Glutamatergic neuron (in vitro differentiated cells): ENCODE measurements around the gene ASPSCR1. TPM values are rescaled to one million over a fixed set of nuclear protein-coding genes. Genes with fewer than 3 reads are reported as not detected.

Experiments
- DNase-seq: peaks from one replicate; pipeline ENCODE4 v3.0.0; 2022
- H3K27ac Mint-ChIP-seq: one replicate; pipeline ENCODE4 v1.8.0; 2020; ENCODE audit warnings: mild to moderate bottlenecking, mixed read lengths, inconsistent platforms; ENCODE audit not compliant: unreplicated experiment
- H3K27me3 Mint-ChIP-seq: one replicate; pipeline ENCODE4 v1.8.0; 2020; ENCODE audit warnings: mild to moderate bottlenecking, moderate library complexity, mixed read lengths, inconsistent platforms; ENCODE audit not compliant: unreplicated experiment
- H3K36me3 Mint-ChIP-seq: one replicate; pipeline ENCODE4 v1.8.0; 2020; ENCODE audit warnings: mild to moderate bottlenecking, mixed read lengths, inconsistent platforms; ENCODE audit not compliant: unreplicated experiment
- H3K4me1 Mint-ChIP-seq: one replicate; pipeline ENCODE4 v1.8.0; 2020; ENCODE audit warnings: mild to moderate bottlenecking, low read depth, mixed read lengths, inconsistent platforms; ENCODE audit not compliant: unreplicated experiment
- H3K4me3 Mint-ChIP-seq: one replicate; pipeline ENCODE4 v1.8.0; 2020; ENCODE audit warnings: mild to moderate bottlenecking, mixed read lengths, inconsistent platforms; ENCODE audit not compliant: unreplicated experiment
- H3K9me3 Mint-ChIP-seq: one replicate; pipeline ENCODE4 v1.8.0; 2020; ENCODE audit warnings: mild to moderate bottlenecking, moderate library complexity, mixed read lengths, inconsistent platforms; ENCODE audit not compliant: unreplicated experiment
- total RNA-seq: library from RNA; stranded (reverse); fragmentation: NEBNext Ultra II Directional; extraction: Animal tissue kit (Norgen Biotek cat#: 25700); gene quantifications from one replicate; pipeline ENCODE4 v1.2.1, GENCODE V29; 2021; ENCODE audit not compliant: unreplicated experiment
- TF ChIP-seq, protein P1 (sequence below): fragments of 200-600 bp; sonication (generic); IDR thresholded peaks from one replicate; pipeline ENCODE4 v1.5.0; 2021; ENCODE audit not compliant: partially characterized antibody, unreplicated experiment

ASPSCR1 gene
- total RNA-seq, 1 donor from 2014 or later = 51.7 TPM

- Mint-ChIP-seq H3K9me3 (peaks cover 3% of the 10 kb centered on the region), H3K27ac (no peak overlapping the region)
These were observed 39.5 kb downstream of the ASPSCR1 start for GRCh38 chr17:82016875-82017459.

GRCh38 chr17:82017612-82018151 is 40.3 kb downstream of the ASPSCR1 start:
- H3K27me3 Mint-ChIP-seq = peaks cover 7% of the 10 kb centered on the region
- H3K36me3 Mint-ChIP-seq = no peaks in the 10 kb centered on the region
- DNase-seq = no peak
- peaks cover 7% of the 10 kb centered on the region for H3K4me1 Mint-ChIP-seq
- TF ChIP-seq, protein P1, sequence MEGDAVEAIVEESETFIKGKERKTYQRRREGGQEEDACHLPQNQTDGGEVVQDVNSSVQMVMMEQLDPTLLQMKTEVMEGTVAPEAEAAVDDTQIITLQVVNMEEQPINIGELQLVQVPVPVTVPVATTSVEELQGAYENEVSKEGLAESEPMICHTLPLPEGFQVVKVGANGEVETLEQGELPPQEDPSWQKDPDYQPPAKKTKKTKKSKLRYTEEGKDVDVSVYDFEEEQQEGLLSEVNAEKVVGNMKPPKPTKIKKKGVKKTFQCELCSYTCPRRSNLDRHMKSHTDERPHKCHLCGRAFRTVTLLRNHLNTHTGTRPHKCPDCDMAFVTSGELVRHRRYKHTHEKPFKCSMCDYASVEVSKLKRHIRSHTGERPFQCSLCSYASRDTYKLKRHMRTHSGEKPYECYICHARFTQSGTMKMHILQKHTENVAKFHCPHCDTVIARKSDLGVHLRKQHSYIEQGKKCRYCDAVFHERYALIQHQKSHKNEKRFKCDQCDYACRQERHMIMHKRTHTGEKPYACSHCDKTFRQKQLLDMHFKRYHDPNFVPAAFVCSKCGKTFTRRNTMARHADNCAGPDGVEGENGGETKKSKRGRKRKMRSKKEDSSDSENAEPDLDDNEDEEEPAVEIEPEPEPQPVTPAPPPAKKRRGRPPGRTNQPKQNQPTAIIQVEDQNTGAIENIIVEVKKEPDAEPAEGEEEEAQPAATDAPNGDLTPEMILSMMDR = no peak
- no peak overlapping the region for H3K27ac Mint-ChIP-seq
- no peak overlapping the region for H3K4me3 Mint-ChIP-seq
- H3K9me3 Mint-ChIP-seq = peaks cover 3% of the 10 kb centered on the region

More at GRCh38 chr17:82016875-82017459, 39.5 kb downstream of the ASPSCR1 start:
- no peak overlapping the region for H3K4me3 Mint-ChIP-seq
- H3K4me1 Mint-ChIP-seq = peaks cover 7% of the 10 kb centered on the region
- H3K27me3 Mint-ChIP-seq = peaks cover 7% of the 10 kb centered on the region
- no peak for DNase-seq
- no peaks in the 10 kb centered on the region for H3K36me3 Mint-ChIP-seq
- TF ChIP-seq, protein P1 = no peak

DNA sequence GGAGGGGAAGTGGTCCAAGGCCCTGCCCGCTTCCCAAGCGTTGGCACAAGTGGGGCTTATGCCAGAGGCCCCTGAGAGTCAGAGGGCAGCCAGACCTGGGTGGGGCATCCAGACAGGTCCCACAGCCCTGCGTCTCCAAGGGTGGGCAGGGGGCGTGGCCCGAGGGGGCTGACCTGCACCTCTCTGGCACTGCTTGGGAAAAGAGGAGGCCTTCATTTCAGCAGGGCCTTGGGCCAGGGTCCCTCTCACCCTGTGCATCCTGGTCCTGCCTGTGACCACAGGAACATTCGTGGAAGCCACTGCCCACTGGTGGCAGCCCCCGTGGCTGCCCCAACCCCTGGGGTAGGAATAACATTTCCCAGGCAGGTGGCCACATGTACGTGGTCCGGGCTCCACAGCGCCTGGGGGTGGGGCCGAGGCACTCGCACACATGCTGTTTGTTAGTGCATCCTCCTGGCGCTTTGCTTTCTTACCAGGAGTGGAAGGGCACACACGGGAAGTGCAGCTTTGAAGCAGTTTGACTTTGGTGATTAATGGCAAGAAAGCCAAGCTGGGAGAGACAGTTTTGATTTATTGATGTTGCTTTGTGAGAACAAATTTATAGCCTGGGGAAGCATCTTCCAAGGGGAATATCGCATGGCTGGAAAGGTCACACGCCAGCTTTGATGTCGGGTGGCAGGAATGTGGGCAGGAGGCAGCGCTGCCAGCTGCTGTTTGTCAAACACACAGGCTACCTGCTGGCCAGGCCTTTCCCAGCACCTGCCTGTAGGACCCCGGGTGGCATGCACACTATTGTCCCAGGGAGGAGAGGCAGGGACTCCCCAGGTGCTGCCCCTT is 40.9 kb downstream of the ASPSCR1 start:
- Mint-ChIP-seq H3K9me3 (peaks cover 3% of the 10 kb centered on the region), H3K27me3 (peaks cover 7% of the 10 kb centered on the region), H3K4me3 (peak overlapping the region; percentile 19), H3K4me1 (peaks cover 7% of the 10 kb centered on the region), H3K36me3 (no peaks in the 10 kb centered on the region), H3K27ac (peak overlapping the region; percentile 66)
- TF ChIP-seq, protein P1 = no peak
- no peak for DNase-seq

- Mint-ChIP-seq H3K4me1 (peaks cover 7% of the 10 kb centered on the region), H3K9me3 (peaks cover 3% of the 10 kb centered on the region), H3K4me3 (no peak overlapping the region), H3K27ac (no peak overlapping the region), H3K27me3 (peaks cover 7% of the 10 kb centered on the region), H3K36me3 (no peaks in the 10 kb centered on the region)
- no peak for DNase-seq
- TF ChIP-seq, protein P1 = no peak
These were observed 41.7 kb downstream of the ASPSCR1 start for GRCh38 chr17:82018989-82019689.
